HG03460 (cell line): ENCODE data around the gene C3.
A peak's percentile ranks its signal among the peaks of the same experiment; 100 is the strongest.
"Not testable (repeated sequence)": the region's sequence is repeated elsewhere in the genome, so short reads cannot be mapped to it uniquely, and the experiment has no call there.

Experiments used
- ATAC-seq: cut with Tn5 transposase; IDR thresholded peaks from one replicate; pipeline ENCODE4 v1.9.1; 2021; ENCODE audit not compliant: unreplicated experiment

C3 gene

DNA sequence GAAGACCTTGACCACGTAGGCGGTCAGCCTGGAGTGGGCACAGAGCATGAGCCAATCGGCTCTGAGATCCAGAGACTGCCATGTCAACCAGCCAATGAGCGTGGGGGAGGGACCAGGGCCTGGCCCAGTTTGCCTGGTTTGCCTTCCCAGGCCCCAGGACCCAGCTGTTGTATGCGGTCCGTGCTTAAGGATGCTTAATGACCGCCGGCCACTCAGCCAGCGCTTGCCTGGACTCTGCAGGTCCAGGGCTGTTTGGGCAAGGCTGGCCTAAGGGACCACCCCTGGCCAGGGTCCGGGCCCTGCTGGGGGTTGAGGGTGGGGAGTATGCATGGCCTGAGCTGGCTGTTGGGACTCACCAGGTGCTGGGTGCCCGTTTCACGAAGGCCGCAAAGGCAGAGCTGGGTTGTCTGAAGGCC, 27.4 kb downstream of the C3 start:
- ATAC-seq = no peak

GRCh38 chr19:6692027-6692426, 28.4 kb downstream of the C3 start:
- no peak for ATAC-seq

GRCh38 chr19:6691342-6691741, 29.1 kb downstream of the C3 start:
- no peak for ATAC-seq

GRCh38 chr19:6690160-6690885, 30.1 kb downstream of the C3 start:
- no peak for ATAC-seq

DNA sequence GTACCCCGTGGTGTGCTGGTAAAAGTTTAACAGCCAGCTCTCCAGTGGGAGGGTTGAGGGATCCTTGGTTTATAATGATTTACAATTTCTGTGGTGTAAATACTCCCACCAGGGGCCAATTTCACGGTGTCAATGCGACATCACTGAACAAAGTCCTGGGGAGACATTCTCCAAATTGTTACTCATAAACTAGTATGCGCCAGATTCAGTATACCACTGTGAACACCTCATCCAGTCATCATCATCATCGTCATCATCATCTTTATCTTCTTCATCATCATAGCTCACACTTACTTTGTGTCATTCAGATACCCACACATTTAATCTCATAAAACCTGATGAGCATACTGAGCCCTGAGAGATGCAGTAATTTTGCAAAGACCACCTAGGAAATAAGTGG, 33.3 kb downstream of the C3 start:
- no peak for ATAC-seq

- no peak for ATAC-seq
These were observed 33.8 kb downstream of the C3 start for GRCh38 chr19:6686628-6686975.

DNA sequence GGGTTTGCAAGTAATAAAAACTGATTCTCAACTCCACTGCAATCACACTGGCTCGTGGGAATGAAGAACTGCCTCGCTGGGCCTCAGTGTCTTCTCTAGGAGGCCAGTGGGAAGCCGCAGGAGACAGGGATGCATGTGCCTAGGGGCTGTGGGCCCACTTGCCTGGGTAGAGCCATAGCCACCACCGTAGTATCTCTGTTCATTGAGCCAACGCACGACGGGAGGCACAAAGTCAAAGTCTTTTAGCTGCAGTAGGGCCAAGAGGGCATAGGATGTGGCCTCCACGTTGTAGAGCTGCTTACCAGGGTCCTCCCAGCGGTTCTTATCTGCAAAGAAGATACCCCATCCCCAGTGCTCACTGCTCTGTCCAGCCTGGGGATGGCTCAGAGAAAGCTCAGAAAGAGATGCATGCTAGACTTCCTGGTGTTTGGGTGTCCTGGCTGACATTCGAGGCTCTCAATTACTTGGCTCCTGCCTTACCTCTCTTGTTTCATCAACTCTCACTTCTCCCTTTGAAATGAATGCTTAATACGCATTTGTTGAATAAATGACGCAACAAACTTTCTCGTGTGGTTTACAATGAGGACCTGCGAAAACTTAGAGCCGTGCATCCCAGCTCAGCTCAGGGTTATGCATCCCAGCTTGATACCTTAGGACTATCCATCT, 34.4 kb downstream of the C3 start:
- ATAC-seq = no peak

- no peak for ATAC-seq
These were observed 35.0 kb downstream of the C3 start for GRCh38 chr19:6685482-6685881.

DNA sequence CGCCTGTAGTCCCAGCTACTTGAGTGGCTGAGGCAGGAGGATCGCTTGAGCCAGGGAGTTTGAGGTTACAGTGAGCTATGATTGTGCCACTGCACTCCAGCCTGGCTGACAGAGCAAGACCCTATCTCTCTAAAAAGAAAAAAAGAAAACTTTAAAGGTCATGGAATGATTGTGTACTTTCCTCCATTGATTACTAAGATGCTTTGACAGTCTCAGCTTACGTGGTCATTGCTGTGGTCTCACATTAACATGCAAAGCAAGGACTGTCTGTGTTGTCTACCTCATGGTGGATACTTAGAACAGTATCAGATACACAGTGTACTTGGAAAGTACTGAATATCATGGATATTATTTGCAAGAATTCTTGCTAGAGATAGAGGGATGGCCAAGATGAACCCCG, 36.5 kb downstream of the C3 start:
- ATAC-seq = no peak

GRCh38 chr19:6682607-6683128, 37.8 kb downstream of the C3 start:
- ATAC-seq = no peak

- no peak for ATAC-seq
These were observed 40.3 kb downstream of the C3 start for GRCh38 chr19:6680141-6680540.

DNA sequence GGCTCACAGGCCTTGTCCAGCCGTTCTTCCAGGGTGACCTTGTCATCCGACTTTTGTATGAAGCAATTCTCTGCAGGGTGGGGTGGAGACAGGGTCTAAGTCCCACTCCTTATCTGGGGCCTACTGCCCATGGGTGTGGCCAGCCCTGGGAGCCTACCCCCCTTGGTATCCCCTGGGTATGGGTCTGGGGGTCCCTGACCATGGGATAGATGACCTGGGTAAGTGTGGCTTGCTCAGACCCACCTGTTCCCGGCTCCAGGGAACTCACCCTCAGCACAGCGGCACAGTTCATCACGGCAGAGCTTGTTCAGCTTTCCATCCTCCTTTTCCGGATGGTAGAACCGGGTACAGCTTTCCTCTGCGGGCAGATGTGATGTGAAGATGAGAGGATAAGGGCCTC, 41.3 kb downstream of the C3 start:
- no peak for ATAC-seq

GRCh38 chr19:6678690-6679109, 41.8 kb downstream of the C3 start:
- no peak for ATAC-seq

DNA sequence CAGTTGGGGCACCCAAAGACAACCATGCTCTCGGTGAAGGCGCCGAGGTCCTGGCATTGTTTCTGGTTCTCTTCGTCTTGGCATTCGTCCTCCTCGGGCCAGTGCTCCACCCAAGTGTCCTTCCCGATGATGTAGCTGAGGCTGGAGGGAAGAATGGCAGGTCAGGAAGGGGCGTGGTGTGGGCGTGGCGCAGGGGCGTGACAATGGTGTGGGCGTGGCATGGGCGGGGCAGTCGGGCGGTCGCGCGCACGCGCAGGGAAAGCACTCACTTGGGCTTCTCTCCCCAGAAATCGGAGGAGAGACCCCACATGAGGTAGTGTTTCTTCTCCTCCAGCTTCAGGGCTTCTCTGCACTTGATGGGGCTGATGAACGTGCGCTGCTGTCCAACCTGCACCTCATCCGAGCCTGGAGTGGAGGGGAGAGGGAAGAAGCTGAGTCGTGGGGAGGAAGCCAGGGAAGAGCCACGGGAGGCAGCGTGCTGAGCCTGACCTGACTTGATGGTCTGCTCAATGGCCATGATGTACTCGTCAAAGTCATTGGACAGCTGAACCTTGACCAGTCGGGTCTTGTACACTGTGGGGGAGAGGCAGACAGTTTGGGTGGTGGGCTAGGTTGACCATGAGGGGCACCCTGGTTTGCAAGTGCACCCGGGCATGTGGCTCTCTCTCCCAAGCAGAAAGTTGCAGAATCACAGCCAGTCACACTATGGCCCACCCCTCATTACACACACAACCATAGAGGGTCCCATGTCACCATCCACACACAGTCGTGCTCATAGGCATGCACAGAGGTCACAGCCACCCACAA, 42.4 kb downstream of the C3 start:
- no peak for ATAC-seq

GRCh38 chr19:6677495-6677882, 43.0 kb downstream of the C3 start:
- no peak for ATAC-seq

DNA sequence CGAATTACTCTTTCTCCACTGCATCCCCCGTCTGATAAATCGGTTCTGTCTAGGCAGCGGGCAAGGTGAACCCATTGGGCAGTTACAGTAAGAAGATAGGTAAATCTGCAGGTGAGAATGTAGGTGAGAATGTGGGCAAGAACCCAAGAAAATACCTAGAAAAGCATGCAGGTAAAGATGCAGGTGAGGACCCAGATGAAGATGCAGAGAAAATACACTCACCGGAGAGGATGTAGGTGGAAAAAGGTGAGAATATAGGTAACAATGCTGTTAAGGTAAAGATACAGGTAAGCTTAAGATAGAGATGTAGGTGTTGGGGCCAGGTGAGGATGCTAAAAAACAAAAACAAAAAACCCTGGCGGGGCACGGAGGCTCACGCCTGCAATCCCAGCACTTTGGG, 44.2 kb downstream of the C3 start:
- ATAC-seq = no peak

- ATAC-seq = peak; percentile 47
These were observed 45.6 kb downstream of the C3 start for GRCh38 chr19:6674868-6675305.

DNA sequence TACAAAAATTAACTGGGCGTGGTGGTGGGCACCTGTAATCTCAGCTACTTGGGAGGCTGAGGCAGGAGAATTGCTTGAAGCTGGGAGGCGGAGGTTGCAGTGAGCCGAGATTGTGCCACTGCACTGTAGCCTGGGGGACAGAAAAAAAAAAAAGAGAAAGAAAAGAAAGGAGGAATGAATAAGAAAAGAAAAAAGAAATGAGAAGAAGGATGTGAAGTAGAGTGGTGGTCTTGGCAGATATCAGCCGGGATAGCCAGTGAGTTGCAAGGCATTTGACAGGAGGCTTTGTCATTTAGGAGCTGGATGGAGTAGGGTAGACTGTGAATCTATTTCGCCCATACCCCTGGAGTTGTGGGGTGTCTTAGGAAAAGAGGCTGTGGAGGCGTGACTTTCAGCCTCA, 46.0 kb downstream of the C3 start:
- ATAC-seq = not testable (repeated sequence)

DNA sequence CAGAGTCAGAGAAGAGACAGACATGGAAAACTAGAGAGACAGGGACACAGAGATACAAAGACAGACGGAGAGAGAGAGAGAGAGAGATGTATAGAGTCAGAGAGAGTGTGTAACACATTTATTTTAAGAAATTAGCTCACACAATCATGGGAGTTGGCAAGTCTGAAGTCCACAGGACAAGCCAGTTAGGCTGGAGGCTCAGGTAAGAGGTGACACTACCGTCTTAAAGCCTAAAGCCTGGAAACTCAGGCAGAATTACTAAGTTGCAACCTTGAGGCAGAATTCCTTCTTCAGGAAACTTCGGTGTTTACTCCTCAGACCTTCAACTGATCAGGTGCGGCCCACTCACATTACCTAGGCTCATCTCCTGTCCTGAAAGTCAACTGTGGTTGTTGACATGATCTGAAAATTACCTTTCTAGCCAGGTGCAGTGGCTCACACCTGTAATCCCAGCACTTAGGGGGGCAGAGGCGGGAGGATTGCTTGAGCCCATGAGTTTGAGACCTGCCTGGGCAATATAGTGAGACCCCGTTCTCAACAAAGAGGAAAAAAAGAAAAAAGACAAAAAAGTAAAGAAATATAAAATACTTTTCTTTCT, 47.7 kb downstream of the C3 start:
- no peak for ATAC-seq

GRCh38 chr19:6671960-6672359, 48.5 kb downstream of the C3 start:
- no peak for ATAC-seq

GRCh38 chr19:6668691-6669090, 51.8 kb downstream of the C3 start:
- ATAC-seq = no peak
